Gastroesophageal sphincter (tissue), 3 donors: ENCODE measurements around the gene CDC42BPG.

Experiments
- EP300 ChIP-seq: sonication (generic); formaldehyde crosslinking; IDR thresholded peaks from one replicate; pipeline ENCODE4 v1.6.1; 2017; ENCODE audit warnings: antibody characterized with exemption, mild to moderate bottlenecking
- POLR2A ChIP-seq, 2 donors: fragments of 450-650 bp; IDR thresholded peaks; one replicate each; pipeline ENCODE4 v1.6.1; 2017; ENCODE audit warnings: antibody characterized with exemption in 2 of 2, mild to moderate bottlenecking in 2 of 2, moderate library complexity in 1 of 2
- POLR2AphosphoS5 ChIP-seq: sonication (generic); formaldehyde crosslinking; IDR thresholded peaks from one replicate; pipeline ENCODE4 v1.6.1; 2017; ENCODE audit warnings: antibody characterized with exemption
- TF ChIP-seq, protein P1 (sequence below), 4 experiments: fragments of 200-600 bp in 2 of 4; fragments of 450-650 bp in 2 of 4; sonication (generic) in 1 of 4; IDR thresholded peaks; one replicate each; pipeline ENCODE4 v1.5.1; 2017 to 2019; ENCODE audit warnings: antibody characterized with exemption in 4 of 4, mild to moderate bottlenecking in 2 of 4, moderate library complexity in 2 of 4

DNA sequence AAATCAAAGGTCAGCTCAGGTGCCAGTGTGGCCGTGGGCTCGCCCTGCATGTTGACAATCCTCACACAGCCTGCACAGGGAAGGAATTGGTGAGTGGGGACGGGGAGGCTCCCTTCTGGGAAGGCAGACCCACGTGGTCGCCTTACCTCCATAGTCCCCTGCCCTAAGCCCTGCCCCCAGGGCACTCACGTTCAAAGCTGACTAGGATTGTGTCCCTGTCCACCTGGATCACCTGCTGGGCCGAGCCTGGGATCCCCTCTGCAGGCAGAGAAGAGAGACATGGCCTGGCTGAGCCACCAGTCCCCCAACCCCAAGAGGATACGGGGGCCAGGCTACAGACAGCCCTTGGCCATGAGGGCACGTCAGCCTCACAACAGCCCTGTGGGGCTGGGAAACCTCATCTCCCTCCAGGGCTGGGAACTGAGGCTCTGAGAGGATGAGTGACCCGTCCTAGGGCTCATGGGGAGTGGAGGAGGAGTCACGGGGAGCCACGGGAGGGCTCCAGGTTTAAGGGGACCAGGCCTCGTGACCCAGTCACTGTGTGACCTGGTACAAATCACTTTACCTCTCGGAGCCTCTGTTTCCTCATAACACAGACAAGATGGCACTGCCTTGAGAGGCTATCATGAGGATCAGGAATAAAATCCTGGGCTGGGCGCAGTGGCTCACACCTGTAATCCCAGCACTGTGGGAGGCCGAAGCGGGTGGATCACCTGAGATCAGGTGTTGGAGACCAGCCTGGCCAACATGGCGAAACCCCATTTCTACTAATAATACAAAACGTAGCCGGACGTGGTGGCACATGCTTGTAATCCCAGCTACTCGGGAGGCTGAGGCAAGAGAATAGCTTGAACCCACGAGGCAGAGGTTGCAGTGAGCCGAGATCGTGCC lies 54.0 kb downstream of the CDC42BPG start:
- TF ChIP-seq, protein P1, sequence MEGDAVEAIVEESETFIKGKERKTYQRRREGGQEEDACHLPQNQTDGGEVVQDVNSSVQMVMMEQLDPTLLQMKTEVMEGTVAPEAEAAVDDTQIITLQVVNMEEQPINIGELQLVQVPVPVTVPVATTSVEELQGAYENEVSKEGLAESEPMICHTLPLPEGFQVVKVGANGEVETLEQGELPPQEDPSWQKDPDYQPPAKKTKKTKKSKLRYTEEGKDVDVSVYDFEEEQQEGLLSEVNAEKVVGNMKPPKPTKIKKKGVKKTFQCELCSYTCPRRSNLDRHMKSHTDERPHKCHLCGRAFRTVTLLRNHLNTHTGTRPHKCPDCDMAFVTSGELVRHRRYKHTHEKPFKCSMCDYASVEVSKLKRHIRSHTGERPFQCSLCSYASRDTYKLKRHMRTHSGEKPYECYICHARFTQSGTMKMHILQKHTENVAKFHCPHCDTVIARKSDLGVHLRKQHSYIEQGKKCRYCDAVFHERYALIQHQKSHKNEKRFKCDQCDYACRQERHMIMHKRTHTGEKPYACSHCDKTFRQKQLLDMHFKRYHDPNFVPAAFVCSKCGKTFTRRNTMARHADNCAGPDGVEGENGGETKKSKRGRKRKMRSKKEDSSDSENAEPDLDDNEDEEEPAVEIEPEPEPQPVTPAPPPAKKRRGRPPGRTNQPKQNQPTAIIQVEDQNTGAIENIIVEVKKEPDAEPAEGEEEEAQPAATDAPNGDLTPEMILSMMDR (IDR thresholded peaks at IDR 0.05), result no peak
- TF ChIP-seq EP300, result no peak
- no peak for TF ChIP-seq POLR2AphosphoS5
- TF ChIP-seq POLR2A (IDR thresholded peaks at IDR 0.05), result no peak
